GM12878 (cell line): ENCODE data around the gene DENND6B. TPM values are rescaled to one million over a fixed set of nuclear protein-coding genes. Genes with fewer than 3 reads are reported as not detected.

Source experiments
- ATAC-seq: fragments of 200-7000 bp; cut with Tn5 transposase; 3 replicates; pipeline ENCODE4 v1.9.1; 2020; ENCODE audit warnings: mild to moderate bottlenecking, moderate library complexity
- BruUV-seq: library from RNA; stranded (reverse); fragments of 400-500 nt; replicated peaks from 2 replicates; lab custom pipeline; 2021; lab: Mats Ljungman, UMichigan
- CTCF ChIA-PET: fragments of 300-600 bp; sonication (Branson Sonifier 250); formaldehyde crosslinking; extraction: SDS; loops from one replicate; lab custom pipeline; 2021; ENCODE audit warnings: inconsistent platforms; lab: Yijun Ruan, JAX
- POLR2A ChIA-PET: fragments of 350-600 bp; formaldehyde crosslinking; extraction: SDS; loops from one replicate; lab custom pipeline; 2021; ENCODE audit warnings: inconsistent platforms; lab: Charles Lee
- RAD21 ChIA-PET: fragments of 300-600 bp; sonication (Branson Sonifier 250); formaldehyde crosslinking; loops from one replicate; lab custom pipeline; 2023; ENCODE audit warnings: antibody characterized with exemption; ENCODE audit not compliant: unreplicated experiment; lab: Charles Lee
- SMC1A ChIA-PET: fragments of 300-600 bp; sonication (Branson Sonifier 250); formaldehyde crosslinking; loops from one replicate; lab custom pipeline; 2023; ENCODE audit not compliant: unreplicated experiment, uncharacterized antibody; lab: Charles Lee
- DNase-seq: peaks from one replicate; pipeline ENCODE4 v3.0.0-alpha.2; 2011; ENCODE audit warnings: low read depth, low spot score
- FAIRE-seq: peaks from 3 replicates; lab custom pipeline; 2011; peaks lifted over from hg19 to GRCh38; lab: Jason Lieb, UNC
- H2AFZ ChIP-seq: 2 replicates; pipeline ENCODE4 v1.6.0; 2011; ENCODE audit warnings: low read depth, low read length, control low read depth; ENCODE audit not compliant: control insufficient read depth
- H3K27ac ChIP-seq: 2 replicates; pipeline ENCODE4 v1.5.1; 2011; ENCODE audit warnings: control low read depth; ENCODE audit not compliant: control insufficient read depth, insufficient read depth
- H3K27me3 ChIP-seq, 2 experiments: replicated peaks in 1 of 2; 2 replicates each; pipeline versions ENCODE4 v1.6.0 to v1.6.1; 2011; ENCODE audit warnings: low read length in 1 of 2; ENCODE audit not compliant: control insufficient read depth in 2 of 2, insufficient read depth in 2 of 2
- H3K36me3 ChIP-seq, 2 experiments: 2 replicates each; pipeline ENCODE4 v1.5.1; 2011; ENCODE audit warnings: low read length in 1 of 2; ENCODE audit not compliant: control insufficient read depth in 2 of 2, insufficient read depth in 2 of 2
- H3K4me1 ChIP-seq: 2 replicates; pipeline ENCODE4 v1.6.1; 2011; ENCODE audit warnings: mild to moderate bottlenecking, low read length, moderate library complexity, mixed read lengths; ENCODE audit not compliant: control insufficient read depth, insufficient read depth
- H3K4me2 ChIP-seq: 2 replicates; pipeline ENCODE4 v1.6.0; 2011; ENCODE audit warnings: control low read depth; ENCODE audit not compliant: control insufficient read depth, insufficient read depth
- H3K4me3 ChIP-seq: fragments of 200-600 bp; sonication (generic); 2 replicates; pipeline ENCODE4 v1.5.1; 2016
- H3K79me2 ChIP-seq: 2 replicates; pipeline ENCODE4 v1.6.0; 2011; ENCODE audit warnings: low read length; ENCODE audit not compliant: control insufficient read depth, insufficient read depth
- H3K9ac ChIP-seq: 2 replicates; pipeline ENCODE4 v1.8.0; 2011; ENCODE audit warnings: low read length, control low read depth, mixed read lengths; ENCODE audit not compliant: control insufficient read depth, insufficient read depth
- H3K9me3 ChIP-seq: replicated peaks from 3 replicates; pipeline ENCODE4 v1.5.1; 2011; ENCODE audit warnings: mild to moderate bottlenecking, low read length; ENCODE audit not compliant: control insufficient read depth, insufficient read depth
- H4K20me1 ChIP-seq: 2 replicates; pipeline ENCODE4 v1.6.0; 2011; ENCODE audit not compliant: control insufficient read depth, insufficient read depth
- IRF4 ChIP-seq: IDR thresholded peaks from 2 replicates; pipeline ENCODE4 v1.6.1; 2011; ENCODE audit warnings: low read depth, low read length
- MYC ChIP-seq: IDR thresholded peaks from 2 replicates; pipeline ENCODE4 v1.6.1; 2011; ENCODE audit warnings: mild to moderate bottlenecking, low read length, moderate library complexity, inconsistent platforms; ENCODE audit not compliant: insufficient read depth, insufficient replicate concordance, insufficient read length, severe bottlenecking
- NR2F1 ChIP-seq: fragments of 450-650 bp; conservative IDR thresholded peaks from 2 replicates; pipeline ENCODE4 v1.6.1; 2017; ENCODE audit warnings: mild to moderate bottlenecking
- PAX8 ChIP-seq: fragments of 450-650 bp; IDR thresholded peaks from 2 replicates; pipeline ENCODE4 v1.6.1; 2017; ENCODE audit warnings: mild to moderate bottlenecking, moderate library complexity
- PKNOX1 ChIP-seq: fragments of 450-650 bp; IDR thresholded peaks from 2 replicates; pipeline ENCODE4 v1.6.1; 2016; ENCODE audit warnings: mild to moderate bottlenecking
- POU2F2 ChIP-seq: IDR thresholded peaks from 3 replicates; pipeline ENCODE4 v1.6.1; 2011; ENCODE audit warnings: low read depth, mild to moderate bottlenecking, low read length, borderline replicate concordance
- ZNF622 ChIP-seq: fragments of 450-650 bp; IDR thresholded peaks from 2 replicates; pipeline ENCODE4 v1.6.1; 2017; ENCODE audit warnings: mild to moderate bottlenecking, inconsistent platforms
- ZNF687 ChIP-seq: fragments of 450-650 bp; IDR thresholded peaks from 2 replicates; pipeline ENCODE4 v1.6.1; 2017; ENCODE audit warnings: mild to moderate bottlenecking, moderate library complexity
- ZZZ3 ChIP-seq: IDR thresholded peaks from 2 replicates; pipeline ENCODE4 v1.6.1; 2011; ENCODE audit warnings: low read depth; ENCODE audit not compliant: control insufficient read depth, insufficient read length
- WGBS: methylation state at CpG from one replicate; pipeline ENCODE4 v1.1.6; 2016; ENCODE audit warnings: low lambda C conversion rate; ENCODE audit not compliant: insufficient replicate concordance, insufficient coverage; ENCODE audit errors: missing lambda C conversion rate; 5-methylcytosine and 5-hydroxymethylcytosine counted together
- in situ Hi-C: fragments of 300-500 bp; cut with MboI; formaldehyde crosslinking; loops from 9 replicates; pipeline ENCODE4 v1.14.3; 2018; ENCODE audit warnings: mixed read lengths
- intact Hi-C: fragments of 100-400 bp; cut with micrococcal nuclease; formaldehyde crosslinking; loops from one replicate; pipeline ENCODE4 v1.14.2; 2022; ENCODE audit not compliant: unreplicated experiment
- polyA plus RNA-seq, 11 experiments: library from polyadenylated mRNA; depleted of rRNA in 4 of 11; unstranded in 6 of 11; stranded (reverse) in 5 of 11; fragments of >200 nt; fragmentation: Nextera tagmentation in 4 of 11; fragmentation: Illumina TruSeq in 1 of 11; extraction: Ambion mirVana in 4 of 11; extraction: Trizol in 1 of 11; gene quantifications; 1 replicate in 1 of 11; 2 replicates in 10 of 11; pipeline versions ENCODE4 v1.2.1 to v1.2.3, GENCODE V29; 2011 to 2016; ENCODE audit warnings: inconsistent platforms in 2 of 11, missing spikeins in 2 of 11, low read depth in 1 of 11
- total RNA-seq, 4 experiments: library from RNA; depleted of rRNA in 3 of 4; stranded (reverse); fragments of >200 nt in 3 of 4; fragmentation: Illumina TruSeq in 1 of 4; extraction: Trizol in 1 of 4; gene quantifications; 2 replicates each; pipeline versions ENCODE4 v1.2.1 to v1.2.3, GENCODE V29; 2013 to 2021
- TF ChIP-seq, protein P1 (sequence below): fragments of 450-650 bp; IDR thresholded peaks from 2 replicates; pipeline ENCODE4 v1.6.1; 2016; ENCODE audit warnings: mild to moderate bottlenecking
- TF ChIP-seq, protein P2 (sequence below): IDR thresholded peaks from 2 replicates; pipeline ENCODE4 v1.6.1; 2011; ENCODE audit warnings: low read depth, low read length, improper control_type of control experiment, borderline replicate concordance

DENND6B gene
- total and polyA plus RNA-seq, 10 of the 15 experiments (the other 5 are each of a cell fraction or from before 2014, with no cell fraction given): 0.72 to 11.3 (median 6.2) TPM

DNA sequence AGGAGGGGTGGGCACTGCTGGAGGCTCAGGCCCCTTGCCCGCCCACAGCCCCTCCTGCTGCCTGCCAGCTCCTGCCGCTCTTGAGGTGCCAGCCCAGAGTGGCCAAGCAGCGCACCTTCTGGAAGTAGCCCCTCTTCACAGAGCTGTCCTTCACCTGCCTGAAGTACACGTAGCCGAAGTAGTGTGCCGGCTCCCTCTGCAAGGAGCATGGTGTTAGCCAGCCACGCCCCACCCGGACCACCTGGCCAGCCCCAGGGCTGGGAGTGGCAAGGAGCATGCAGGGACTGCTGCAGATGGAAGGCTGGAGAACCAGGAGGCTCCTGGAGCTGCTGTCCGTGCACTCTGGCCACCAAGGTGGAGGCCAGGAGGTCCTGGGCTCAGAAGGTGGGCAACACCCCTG lies 9.6 kb downstream of the DENND6B start:
- no peak overlapping the region for H3K27ac ChIP-seq
- no peaks in the 10 kb centered on the region for H3K36me3 ChIP-seq
- intact Hi-C loops: no loop called here
- H3K4me2 ChIP-seq: no peak overlapping the region
- ChIA-PET CTCF (no interaction called here), RAD21 (no interaction called here)
- whole genome bisulfite sequencing: 97% methylated on average over 8 of the region's 9 CpGs
- no peak overlapping the region for H3K4me3 ChIP-seq
- in situ Hi-C loops: no loop called here
- no peak overlapping the region for H3K9ac ChIP-seq
- H2AFZ ChIP-seq: no peak overlapping the region
- H4K20me1 ChIP-seq: no peaks in the 10 kb centered on the region
- FAIRE-seq: no peak
- TF ChIP-seq, protein P1, sequence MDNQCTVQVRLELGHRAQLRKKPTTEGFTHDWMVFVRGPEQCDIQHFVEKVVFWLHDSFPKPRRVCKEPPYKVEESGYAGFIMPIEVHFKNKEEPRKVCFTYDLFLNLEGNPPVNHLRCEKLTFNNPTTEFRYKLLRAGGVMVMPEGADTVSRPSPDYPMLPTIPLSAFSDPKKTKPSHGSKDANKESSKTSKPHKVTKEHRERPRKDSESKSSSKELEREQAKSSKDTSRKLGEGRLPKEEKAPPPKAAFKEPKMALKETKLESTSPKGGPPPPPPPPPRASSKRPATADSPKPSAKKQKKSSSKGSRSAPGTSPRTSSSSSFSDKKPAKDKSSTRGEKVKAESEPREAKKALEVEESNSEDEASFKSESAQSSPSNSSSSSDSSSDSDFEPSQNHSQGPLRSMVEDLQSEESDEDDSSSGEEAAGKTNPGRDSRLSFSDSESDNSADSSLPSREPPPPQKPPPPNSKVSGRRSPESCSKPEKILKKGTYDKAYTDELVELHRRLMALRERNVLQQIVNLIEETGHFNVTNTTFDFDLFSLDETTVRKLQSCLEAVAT: no peak
- TF ChIP-seq ZNF622 (no peak), PKNOX1 (no peak), NR2F1 (no peak), IRF4 (no peak), ZZZ3 (no peak), PAX8 (no peak), POU2F2 (no peak), ZNF687 (no peak), MYC (no peak)
- TF ChIP-seq, protein P2, sequence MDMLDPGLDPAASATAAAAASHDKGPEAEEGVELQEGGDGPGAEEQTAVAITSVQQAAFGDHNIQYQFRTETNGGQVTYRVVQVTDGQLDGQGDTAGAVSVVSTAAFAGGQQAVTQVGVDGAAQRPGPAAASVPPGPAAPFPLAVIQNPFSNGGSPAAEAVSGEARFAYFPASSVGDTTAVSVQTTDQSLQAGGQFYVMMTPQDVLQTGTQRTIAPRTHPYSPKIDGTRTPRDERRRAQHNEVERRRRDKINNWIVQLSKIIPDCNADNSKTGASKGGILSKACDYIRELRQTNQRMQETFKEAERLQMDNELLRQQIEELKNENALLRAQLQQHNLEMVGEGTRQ: no peak
- TF ChIP-seq, all 136 proteins: peak for 0
- ChIA-PET SMC1A (interaction anchor here (2.8 kb wide), 1 partner anchor 24 kb away, joined by 9 read pairs; no protein-coding TSS in a partner anchor), POLR2A (no interaction called here)
- BruUV-seq: no TSS peak
- no peak for DNase-seq
- H3K27me3 ChIP-seq: no peaks in the 10 kb centered on the region
- no peaks in the 10 kb centered on the region for H3K9me3 ChIP-seq
- H3K4me1 ChIP-seq: peaks cover 13% of the 10 kb centered on the region
- H3K79me2 ChIP-seq: peaks cover 13% of the 10 kb centered on the region
- no peak for ATAC-seq
